ENCODE measurements around the gene PRSS56.

DNA sequence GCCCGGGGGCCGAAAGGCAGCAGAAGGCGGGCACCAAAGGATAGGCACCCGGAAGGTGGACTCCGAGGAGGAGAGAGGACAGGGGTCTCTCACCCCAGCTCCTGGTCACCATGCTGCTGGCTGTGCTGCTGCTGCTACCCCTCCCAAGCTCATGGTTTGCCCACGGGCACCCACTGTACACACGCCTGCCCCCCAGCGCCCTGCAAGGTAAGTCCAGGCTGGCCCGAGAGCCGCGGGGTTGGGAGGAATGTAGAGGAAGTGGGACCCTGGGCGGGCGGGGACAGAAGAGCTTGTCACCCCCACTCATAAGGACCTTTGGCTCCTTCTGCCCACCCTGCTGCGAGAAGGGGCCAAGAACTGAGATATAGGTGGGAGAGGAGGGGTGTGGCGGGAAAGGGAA is 301 bp downstream of the PRSS56 start:
- TF ChIP-seq, protein P1, sequence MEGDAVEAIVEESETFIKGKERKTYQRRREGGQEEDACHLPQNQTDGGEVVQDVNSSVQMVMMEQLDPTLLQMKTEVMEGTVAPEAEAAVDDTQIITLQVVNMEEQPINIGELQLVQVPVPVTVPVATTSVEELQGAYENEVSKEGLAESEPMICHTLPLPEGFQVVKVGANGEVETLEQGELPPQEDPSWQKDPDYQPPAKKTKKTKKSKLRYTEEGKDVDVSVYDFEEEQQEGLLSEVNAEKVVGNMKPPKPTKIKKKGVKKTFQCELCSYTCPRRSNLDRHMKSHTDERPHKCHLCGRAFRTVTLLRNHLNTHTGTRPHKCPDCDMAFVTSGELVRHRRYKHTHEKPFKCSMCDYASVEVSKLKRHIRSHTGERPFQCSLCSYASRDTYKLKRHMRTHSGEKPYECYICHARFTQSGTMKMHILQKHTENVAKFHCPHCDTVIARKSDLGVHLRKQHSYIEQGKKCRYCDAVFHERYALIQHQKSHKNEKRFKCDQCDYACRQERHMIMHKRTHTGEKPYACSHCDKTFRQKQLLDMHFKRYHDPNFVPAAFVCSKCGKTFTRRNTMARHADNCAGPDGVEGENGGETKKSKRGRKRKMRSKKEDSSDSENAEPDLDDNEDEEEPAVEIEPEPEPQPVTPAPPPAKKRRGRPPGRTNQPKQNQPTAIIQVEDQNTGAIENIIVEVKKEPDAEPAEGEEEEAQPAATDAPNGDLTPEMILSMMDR (IDR thresholded peaks at IDR 0.05; ENCODE audit: insufficient read depth, low read depth, low read length) = no peak
- peak; percentile 11 for TF ChIP-seq EZH2 (IDR thresholded peaks at IDR 0.05; ENCODE audit: insufficient read depth, low read length)
